Sigmoid colon (tissue), 7 donors: ENCODE data around the gene TUBGCP3. TPM values are rescaled to one million over a fixed set of nuclear protein-coding genes. Genes with fewer than 3 reads are reported as not detected.

ENCODE experiments used
- DNase-seq: peaks from one replicate; pipeline ENCODE4 v3.0.0-alpha.2; 2019
- H3K27ac ChIP-seq, 4 donors: fragments of 200-600 bp; sonication (generic); one replicate each; pipeline ENCODE4 v1.5.1; 2016 to 2019; ENCODE audit warnings: mild to moderate bottlenecking in 1 of 4
- H3K27me3 ChIP-seq, 3 donors: fragments of 200-600 bp; sonication (generic); one replicate each; pipeline ENCODE4 v1.5.1; 2019; ENCODE audit warnings: mild to moderate bottlenecking in 1 of 3
- H3K36me3 ChIP-seq, 4 donors: fragments of 200-600 bp; sonication (generic); one replicate each; pipeline ENCODE4 v1.5.1; 2016 to 2019
- H3K4me1 ChIP-seq, 4 donors: fragments of 200-600 bp; sonication (generic); one replicate each; pipeline ENCODE4 v1.5.1; 2017 to 2019
- H3K4me3 ChIP-seq, 4 donors: fragments of 200-600 bp; sonication (generic); one replicate each; pipeline ENCODE4 v1.5.1; 2017 to 2019; ENCODE audit warnings: mild to moderate bottlenecking in 2 of 4, moderate library complexity in 1 of 4
- H3K9me3 ChIP-seq, 4 donors: fragments of 200-600 bp in 3 of 4; sonication (generic) in 3 of 4; one replicate each; pipeline versions ENCODE4 v1.5.1 to v1.6.1; 2013 to 2019
- EP300 ChIP-seq, 4 donors: sonication (generic); formaldehyde crosslinking; IDR thresholded peaks; one replicate each; pipeline ENCODE4 v1.6.1; 2017; ENCODE audit warnings: antibody characterized with exemption in 4 of 4
- POLR2A ChIP-seq, 2 donors: fragments of 450-650 bp; IDR thresholded peaks; one replicate each; pipeline ENCODE4 v1.6.1; 2016; ENCODE audit warnings: antibody characterized with exemption in 2 of 2, mild to moderate bottlenecking in 2 of 2, moderate library complexity in 2 of 2
- POLR2AphosphoS5 ChIP-seq, 4 donors: sonication (generic); formaldehyde crosslinking; IDR thresholded peaks; one replicate each; pipeline ENCODE4 v1.6.1; 2017; ENCODE audit warnings: antibody characterized with exemption in 4 of 4
- WGBS, 2 donors: extraction: QIAGEN DNeasy Blood & Tissue Kit; methylation state at CpG; one replicate each; pipeline ENCODE4 v1.1.7; 2013; 5-methylcytosine and 5-hydroxymethylcytosine counted together
- intact Hi-C: fragments of 100-400 bp; cut with DNase I; formaldehyde crosslinking; loops from one replicate; pipeline ENCODE4 v1.15.1; 2023
- polyA plus RNA-seq, 3 donors: library from polyadenylated mRNA; stranded (reverse); fragments of 200-250 nt; gene quantifications; one replicate each; pipeline ENCODE4 v1.2.3, GENCODE V29; 2013
- total RNA-seq, 4 donors: library from RNA; depleted of rRNA; stranded (reverse); fragments of >200 nt; gene quantifications; one replicate each; pipeline ENCODE4 v1.1.0, GENCODE V29; 2016
- TF ChIP-seq, protein P1 (sequence below), 4 experiments: fragments of 450-650 bp in 3 of 4; fragments of 200-600 bp in 1 of 4; IDR thresholded peaks; one replicate each; pipeline ENCODE4 v1.5.1; 2016 to 2019; ENCODE audit warnings: antibody characterized with exemption in 4 of 4, mild to moderate bottlenecking in 3 of 4, moderate library complexity in 2 of 4
- donor health status: healthy with polysubstance abuse.
- donor health status: Bipolar disorder and iron deficiency.
- donor health status: healthy.

The TUBGCP3 gene
- total and polyA plus RNA-seq, 7 donors = 7.2 to 33.5 (median 23.8) TPM

DNA sequence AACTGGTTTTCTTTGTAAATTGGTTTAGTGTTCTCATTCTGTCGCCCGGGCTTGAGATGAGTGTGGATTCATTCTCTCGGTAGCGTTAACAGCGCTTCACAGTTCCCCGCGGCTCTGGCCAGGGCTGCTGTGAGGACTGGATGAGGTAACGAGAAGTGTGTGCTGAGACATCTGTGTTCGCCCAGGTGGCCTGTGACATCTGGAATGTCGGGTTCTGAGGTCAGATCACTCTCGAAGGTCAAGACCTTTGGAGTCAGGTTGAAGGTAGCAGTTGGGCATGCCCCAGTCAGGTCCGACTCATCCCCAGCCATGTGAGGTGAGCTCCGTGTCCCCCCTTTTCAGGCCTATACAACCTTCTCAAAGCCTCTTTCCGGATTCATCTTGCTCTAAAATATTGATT, 13.4 kb upstream of the TUBGCP3 start:
- Histone ChIP-seq H3K4me3 (no peak overlapping the region), H3K9me3 (no peaks in the 10 kb centered on the region), H3K4me1 (peaks cover 0 to 6% (median 3%) of the 10 kb centered on the region in 4 donors), H3K27ac (no peak overlapping the region), H3K27me3 (no peaks in the 10 kb centered on the region), H3K36me3 (no peaks in the 10 kb centered on the region)
- intact Hi-C loops = loop anchor here (10.0 kb wide), 1 partner anchor 87 kb away; no protein-coding TSS in a partner anchor
- no peak for TF ChIP-seq POLR2AphosphoS5 (IDR thresholded peaks at IDR 0.05)
- TF ChIP-seq EP300 (IDR thresholded peaks at IDR 0.05) = no peak
- TF ChIP-seq, protein P1, sequence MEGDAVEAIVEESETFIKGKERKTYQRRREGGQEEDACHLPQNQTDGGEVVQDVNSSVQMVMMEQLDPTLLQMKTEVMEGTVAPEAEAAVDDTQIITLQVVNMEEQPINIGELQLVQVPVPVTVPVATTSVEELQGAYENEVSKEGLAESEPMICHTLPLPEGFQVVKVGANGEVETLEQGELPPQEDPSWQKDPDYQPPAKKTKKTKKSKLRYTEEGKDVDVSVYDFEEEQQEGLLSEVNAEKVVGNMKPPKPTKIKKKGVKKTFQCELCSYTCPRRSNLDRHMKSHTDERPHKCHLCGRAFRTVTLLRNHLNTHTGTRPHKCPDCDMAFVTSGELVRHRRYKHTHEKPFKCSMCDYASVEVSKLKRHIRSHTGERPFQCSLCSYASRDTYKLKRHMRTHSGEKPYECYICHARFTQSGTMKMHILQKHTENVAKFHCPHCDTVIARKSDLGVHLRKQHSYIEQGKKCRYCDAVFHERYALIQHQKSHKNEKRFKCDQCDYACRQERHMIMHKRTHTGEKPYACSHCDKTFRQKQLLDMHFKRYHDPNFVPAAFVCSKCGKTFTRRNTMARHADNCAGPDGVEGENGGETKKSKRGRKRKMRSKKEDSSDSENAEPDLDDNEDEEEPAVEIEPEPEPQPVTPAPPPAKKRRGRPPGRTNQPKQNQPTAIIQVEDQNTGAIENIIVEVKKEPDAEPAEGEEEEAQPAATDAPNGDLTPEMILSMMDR (IDR thresholded peaks at IDR 0.05) = no peak
- TF ChIP-seq POLR2A (IDR thresholded peaks at IDR 0.05) = no peak
- 77 to 83% methylated on average over 14 of the region's 14 CpGs for WGBS, 2 donors
- no peak for DNase-seq

DNA sequence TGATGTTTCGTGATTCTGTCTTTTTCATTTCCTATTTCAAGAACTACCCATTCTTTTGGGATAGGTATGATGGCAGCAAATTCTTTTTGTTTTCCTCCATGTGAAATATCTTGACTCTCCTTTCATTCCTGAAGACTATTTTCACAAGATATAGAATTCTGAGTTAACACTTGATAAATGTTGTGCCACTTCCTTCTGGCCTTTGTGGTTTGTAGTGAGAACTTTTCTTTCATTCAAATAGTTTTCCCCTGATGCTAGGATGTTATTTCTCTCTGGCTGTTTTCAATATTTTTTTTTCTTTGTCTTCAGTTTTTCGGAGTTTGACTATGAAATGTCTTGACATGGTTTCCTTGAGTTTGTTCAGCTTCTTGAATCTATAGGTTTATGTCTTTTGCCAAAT, 8.3 kb upstream of the TUBGCP3 start:
- H3K4me1 ChIP-seq = no peaks in the 10 kb centered on the region
- 62 to 91% methylated on average over 2 of the region's 2 CpGs for WGBS, 2 donors
- intact Hi-C loops = no loop called here

DNA sequence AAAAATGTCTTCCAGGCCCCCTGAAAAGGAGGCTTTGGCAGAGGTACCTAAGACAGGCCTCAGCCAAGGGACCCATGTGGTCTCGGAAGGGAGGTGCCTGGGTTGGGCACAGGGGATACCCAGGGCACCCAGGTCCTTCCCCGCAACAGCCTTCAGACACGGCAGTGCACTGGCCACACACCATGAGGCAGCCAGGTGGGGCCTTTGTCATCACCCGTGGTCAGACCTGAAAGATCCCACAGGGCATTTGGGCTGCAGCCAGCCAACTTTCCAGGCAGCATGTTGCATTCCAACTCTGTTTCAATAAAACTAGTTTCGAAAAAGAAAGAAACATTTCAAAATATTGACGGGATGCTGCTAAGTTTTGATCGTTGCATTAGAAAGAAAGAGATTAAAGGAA, 4.7 kb upstream of the TUBGCP3 start:
- no peaks in the 10 kb centered on the region for H3K9me3 ChIP-seq
- no peak for DNase-seq
- 89 to 91% methylated on average over 7 of the region's 7 CpGs for WGBS, 2 donors
- no peaks in the 10 kb centered on the region for H3K36me3 ChIP-seq
- no peak overlapping the region for H3K27ac ChIP-seq
- no peaks in the 10 kb centered on the region for H3K27me3 ChIP-seq
- H3K4me1 ChIP-seq = peaks cover 0 to 8% (median 2%) of the 10 kb centered on the region in 4 donors
- H3K4me3 ChIP-seq = no peak overlapping the region
- TF ChIP-seq POLR2AphosphoS5 (IDR thresholded peaks at IDR 0.05) (no peak), POLR2A (IDR thresholded peaks at IDR 0.05) (no peak), EP300 (IDR thresholded peaks at IDR 0.05) (no peak)
- TF ChIP-seq, protein P1 (IDR thresholded peaks at IDR 0.05) = no peak
- intact Hi-C loops = no loop called here

More for the DNA sequence above, 8.3 kb upstream of the TUBGCP3 start:
- Histone ChIP-seq H3K4me3 (no peak overlapping the region), H3K27ac (no peak overlapping the region), H3K9me3 (no peaks in the 10 kb centered on the region), H3K27me3 (no peaks in the 10 kb centered on the region), H3K36me3 (no peaks in the 10 kb centered on the region)
- no peak for DNase-seq
- TF ChIP-seq EP300 (IDR thresholded peaks at IDR 0.05) (no peak), POLR2AphosphoS5 (IDR thresholded peaks at IDR 0.05) (no peak), POLR2A (IDR thresholded peaks at IDR 0.05) (no peak)
- TF ChIP-seq, protein P1 (IDR thresholded peaks at IDR 0.05) = no peak

DNA sequence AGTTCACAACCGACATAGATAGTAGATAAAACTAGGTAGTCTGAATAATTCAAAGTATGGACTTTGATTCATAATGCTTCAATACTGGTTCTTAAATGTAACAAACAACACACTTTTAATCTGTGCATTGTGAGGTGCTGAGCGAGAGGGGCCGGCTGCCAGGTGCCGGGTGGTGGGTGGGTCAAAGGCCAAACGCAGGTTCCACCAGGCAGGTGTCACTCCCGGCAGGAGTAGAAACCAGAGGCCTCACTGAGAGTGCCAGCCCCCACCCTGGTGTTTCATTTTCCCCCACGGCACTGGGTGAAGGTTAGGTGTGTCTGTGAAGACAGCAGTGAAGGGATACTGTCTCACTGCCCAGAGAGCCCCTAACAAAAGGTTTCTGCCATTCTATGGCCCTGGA, 4.2 kb upstream of the TUBGCP3 start:
- no peaks in the 10 kb centered on the region for H3K27me3 ChIP-seq
- no peaks in the 10 kb centered on the region for H3K36me3 ChIP-seq
- no peak overlapping the region for H3K4me3 ChIP-seq
- no peak for DNase-seq
- no peak overlapping the region for H3K27ac ChIP-seq
- H3K9me3 ChIP-seq = no peaks in the 10 kb centered on the region
- H3K4me1 ChIP-seq = peaks cover 0 to 8% (median 2%) of the 10 kb centered on the region in 4 donors
- intact Hi-C loops = no loop called here
- WGBS, 2 donors = 89 to 90% methylated on average over 7 of the region's 7 CpGs
- TF ChIP-seq, protein P1 (IDR thresholded peaks at IDR 0.05) = no peak
- TF ChIP-seq POLR2A (IDR thresholded peaks at IDR 0.05) (no peak), POLR2AphosphoS5 (IDR thresholded peaks at IDR 0.05) (no peak), EP300 (IDR thresholded peaks at IDR 0.05) (no peak)
